HG02610 (cell line): ENCODE results near the gene PPP2R2C.

Experiments used
- ATAC-seq: cut with Tn5 transposase; IDR thresholded peaks from one replicate; pipeline ENCODE4 v1.9.1; 2021; ENCODE audit warnings: mild to moderate bottlenecking, moderate library complexity; ENCODE audit not compliant: unreplicated experiment

Gene PPP2R2C

GRCh38 chr4:6404611-6405396 lies 67.6 kb downstream of the PPP2R2C start:
- no peak for ATAC-seq

GRCh38 chr4:6403400-6403685 lies 69.1 kb downstream of the PPP2R2C start:
- ATAC-seq: no peak

GRCh38 chr4:6402566-6403399 lies 69.6 kb downstream of the PPP2R2C start:
- no peak for ATAC-seq

GRCh38 chr4:6401797-6402196 lies 70.6 kb downstream of the PPP2R2C start:
- no peak for ATAC-seq

GRCh38 chr4:6396696-6397236 lies 75.6 kb downstream of the PPP2R2C start:
- ATAC-seq: no peak

GRCh38 chr4:6395466-6396228 lies 76.8 kb downstream of the PPP2R2C start:
- ATAC-seq: no peak

- no peak for ATAC-seq
Measured at GRCh38 chr4:6394671-6395081, 77.7 kb downstream of the PPP2R2C start.

- no peak for ATAC-seq
Measured at GRCh38 chr4:6393544-6394475, 78.6 kb downstream of the PPP2R2C start.

GRCh38 chr4:6393066-6393465 lies 79.3 kb downstream of the PPP2R2C start:
- ATAC-seq: no peak

- no peak for ATAC-seq
Measured at GRCh38 chr4:6392407-6392806, 80.0 kb downstream of the PPP2R2C start.

- ATAC-seq: no peak
Measured at GRCh38 chr4:6391852-6392188, 80.6 kb downstream of the PPP2R2C start.

GRCh38 chr4:6391186-6391851 lies 81.1 kb downstream of the PPP2R2C start:
- ATAC-seq: no peak

GRCh38 chr4:6390356-6390755 lies 82.1 kb downstream of the PPP2R2C start:
- ATAC-seq: no peak

GRCh38 chr4:6389142-6389825 lies 83.1 kb downstream of the PPP2R2C start:
- ATAC-seq: no peak

GRCh38 chr4:6388713-6389112 lies 83.7 kb downstream of the PPP2R2C start:
- ATAC-seq: no peak

GRCh38 chr4:6387946-6388345 lies 84.5 kb downstream of the PPP2R2C start:
- ATAC-seq: no peak

GRCh38 chr4:6386091-6386490 lies 86.3 kb downstream of the PPP2R2C start:
- no peak for ATAC-seq

- ATAC-seq: no peak
Measured at GRCh38 chr4:6385288-6385687, 87.1 kb downstream of the PPP2R2C start.

- ATAC-seq: no peak
Measured at GRCh38 chr4:6384541-6384940, 87.9 kb downstream of the PPP2R2C start.
